ENCODE results near the gene ISLR.

GRCh38 chr15:74205582-74205947, 32.1 kb downstream of the ISLR start:
- TF ChIP-seq CTCF (IDR thresholded peaks at IDR 0.05) = no peak
- no peak for TF ChIP-seq POLR2A (IDR thresholded peaks at IDR 0.05; ENCODE audit: low read length)

All from A549 (cell line).